Measurements from ENCODE around the gene RAB28. TPM values are rescaled to one million over a fixed set of nuclear protein-coding genes. Genes with fewer than 3 reads are reported as not detected.
"Not testable (repeated sequence)": the region's sequence is repeated elsewhere in the genome, so short reads cannot be mapped to it uniquely, and the experiment has no call there.

RAB28 gene
- total RNA-seq, 2 donors from 2014 or later = 16.7 to 17.7 TPM

DNA sequence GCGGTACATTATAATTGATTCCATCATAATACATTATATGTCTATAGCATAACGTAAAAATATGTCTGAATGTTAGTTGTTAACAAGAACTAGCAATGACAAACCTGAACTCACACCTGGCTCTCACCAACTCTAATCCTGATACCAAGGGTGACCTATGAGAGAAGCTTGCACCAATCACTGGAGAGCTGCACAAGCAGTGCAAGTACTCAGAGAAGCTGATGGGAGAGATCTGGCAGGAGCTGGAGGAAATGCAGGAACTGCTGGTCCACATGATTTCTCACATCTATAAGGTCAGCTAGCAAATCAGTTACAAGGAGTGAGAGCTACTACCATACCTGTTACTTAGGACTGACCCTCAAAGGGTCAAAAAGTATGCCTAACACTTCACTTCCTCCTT lies 74.8 kb downstream of the RAB28 start:
- Mint-ChIP-seq H3K9me3 (no peaks in the 10 kb centered on the region), H3K36me3 (no peaks in the 10 kb centered on the region), H3K27ac (no peak overlapping the region), H3K4me3 (no peak overlapping the region), H3K27me3 (no peaks in the 10 kb centered on the region), H3K4me1 (ENCODE audit: low read depth in 2 of 2) (peaks cover 15 to 27% of the 10 kb centered on the region in 2 donors)
- DNase-seq (ENCODE audit: low spot score) (no peak), ATAC-seq (no peak)

DNA sequence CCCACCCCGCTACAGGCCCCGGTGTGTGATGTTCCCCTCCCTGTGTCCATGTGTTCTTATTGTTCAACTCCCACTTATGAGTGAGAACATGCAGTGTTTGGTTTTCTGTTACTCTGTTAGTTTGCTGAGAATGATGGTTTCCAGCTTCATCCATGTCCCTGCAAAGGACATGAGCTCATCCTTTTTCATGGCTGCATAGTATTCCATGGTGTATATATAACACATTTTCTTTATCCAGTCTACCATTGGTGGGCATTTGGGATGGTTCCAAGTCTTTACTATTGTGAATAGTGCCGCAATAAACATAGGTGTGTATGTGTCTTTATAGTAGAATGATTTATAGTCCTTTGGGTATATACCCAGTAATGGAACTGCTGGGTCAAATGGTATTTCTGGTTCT lies 78.0 kb downstream of the RAB28 start:
- H3K36me3 Mint-ChIP-seq; DNase-seq (ENCODE audit: low spot score); H3K27ac Mint-ChIP-seq; ATAC-seq; H3K27me3 Mint-ChIP-seq; H3K4me3 Mint-ChIP-seq; H3K9me3 Mint-ChIP-seq; H3K4me1 Mint-ChIP-seq (ENCODE audit: low read depth in 2 of 2): not testable (repeated sequence)

DNA sequence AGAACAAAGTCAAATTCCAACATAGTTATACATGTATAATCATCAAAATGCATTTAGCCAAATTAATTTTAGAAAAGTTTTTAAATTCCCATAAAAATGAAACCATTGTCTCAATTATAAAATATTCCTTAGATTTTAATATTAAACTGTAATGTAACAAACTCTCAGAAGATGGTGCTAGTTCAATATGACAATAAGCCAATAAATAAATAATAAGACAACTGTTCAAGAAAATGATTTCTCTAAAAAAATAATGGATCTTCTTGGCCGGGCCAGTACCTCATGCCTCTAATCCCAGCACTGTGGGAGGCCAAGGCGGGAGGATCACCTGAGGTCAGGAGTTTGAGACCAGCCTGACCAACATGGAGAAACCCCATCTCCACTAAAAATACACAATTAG lies 80.3 kb downstream of the RAB28 start:
- H3K4me3 Mint-ChIP-seq = no peak overlapping the region
- DNase-seq (ENCODE audit: low spot score) (no peak), ATAC-seq (no peak)
- H3K27ac Mint-ChIP-seq = no peak overlapping the region
- H3K27me3 Mint-ChIP-seq = no peaks in the 10 kb centered on the region
- no peaks in the 10 kb centered on the region for H3K4me1 Mint-ChIP-seq (ENCODE audit: low read depth in 2 of 2)
- H3K9me3 Mint-ChIP-seq = no peaks in the 10 kb centered on the region
- no peaks in the 10 kb centered on the region for H3K36me3 Mint-ChIP-seq

DNA sequence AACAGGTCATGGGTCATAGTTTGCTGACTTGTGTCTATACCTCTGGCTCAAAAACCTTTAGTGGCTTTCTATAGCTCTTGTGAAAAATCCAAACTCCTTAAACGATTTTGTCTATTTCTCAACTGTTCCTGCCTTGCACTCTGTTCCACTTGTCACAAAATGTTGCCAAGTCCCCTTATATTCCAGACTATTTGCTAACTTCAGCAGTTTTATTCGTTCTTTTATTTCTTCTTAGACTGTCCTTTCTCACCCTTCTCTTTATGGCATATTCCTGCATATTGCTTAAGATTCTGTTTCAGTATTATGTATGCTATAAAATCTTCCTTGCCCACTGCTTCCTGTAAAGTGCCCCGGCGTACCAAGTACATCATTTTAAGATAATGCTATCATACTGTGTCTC lies 80.8 kb downstream of the RAB28 start:
- Mint-ChIP-seq H3K9me3 (no peaks in the 10 kb centered on the region), H3K4me1 (ENCODE audit: low read depth in 2 of 2) (no peaks in the 10 kb centered on the region), H3K4me3 (no peak overlapping the region), H3K27ac (no peak overlapping the region), H3K36me3 (no peaks in the 10 kb centered on the region), H3K27me3 (no peaks in the 10 kb centered on the region)
- ATAC-seq (no peak), DNase-seq (ENCODE audit: low spot score) (no peak)

DNA sequence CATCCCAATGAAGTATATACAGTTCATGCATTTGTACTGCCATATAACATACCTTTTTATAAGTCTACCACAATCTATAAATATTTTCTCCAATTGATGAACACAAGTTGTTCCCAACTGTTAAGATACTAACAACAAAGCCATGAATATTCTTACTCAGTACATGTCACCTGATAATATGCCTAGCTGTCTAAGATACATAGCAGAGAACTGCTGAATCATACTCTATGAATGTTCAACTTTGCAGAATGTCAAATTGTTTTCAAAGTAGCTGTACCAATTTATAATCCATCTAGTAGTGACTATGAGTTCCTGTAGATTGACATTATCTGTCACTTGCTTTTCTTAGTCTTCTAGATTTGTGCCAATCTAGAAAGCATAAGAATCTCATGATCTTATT lies 84.9 kb downstream of the RAB28 start:
- no peak overlapping the region for H3K27ac Mint-ChIP-seq
- H3K4me1 Mint-ChIP-seq (ENCODE audit: low read depth in 2 of 2) = peaks cover 3 to 4% of the 10 kb centered on the region in 2 donors
- DNase-seq (ENCODE audit: low spot score) = no peak
- no peaks in the 10 kb centered on the region for H3K36me3 Mint-ChIP-seq
- ATAC-seq = no peak
- H3K9me3 Mint-ChIP-seq = no peaks in the 10 kb centered on the region
- no peak overlapping the region for H3K4me3 Mint-ChIP-seq
- H3K27me3 Mint-ChIP-seq = no peaks in the 10 kb centered on the region

DNA sequence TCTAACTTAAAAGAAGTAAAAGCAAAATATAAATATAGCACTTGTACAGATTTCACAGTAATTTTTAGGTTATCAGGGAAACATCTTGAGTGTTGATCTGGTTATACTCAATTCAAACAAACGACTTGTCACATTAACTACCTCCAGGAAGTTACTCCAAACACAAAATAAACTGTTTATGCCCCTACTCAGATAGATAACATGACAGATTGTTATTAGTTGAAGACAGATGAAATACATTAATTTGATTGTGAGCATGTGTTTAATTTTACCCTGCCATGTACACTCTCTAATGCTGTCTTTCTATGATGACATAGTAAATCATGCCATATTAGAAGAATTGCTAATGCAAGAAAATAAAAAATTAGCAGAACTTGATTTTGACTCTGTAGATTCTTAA lies 88.0 kb downstream of the RAB28 start:
- Mint-ChIP-seq H3K4me3 (no peak overlapping the region), H3K9me3 (no peaks in the 10 kb centered on the region), H3K27me3 (no peaks in the 10 kb centered on the region), H3K4me1 (ENCODE audit: low read depth in 2 of 2) (peaks cover 7 to 15% of the 10 kb centered on the region in 2 donors), H3K36me3 (no peaks in the 10 kb centered on the region), H3K27ac (no peak overlapping the region)
- no peak for ATAC-seq
- DNase-seq (ENCODE audit: low spot score) = no peak

DNA sequence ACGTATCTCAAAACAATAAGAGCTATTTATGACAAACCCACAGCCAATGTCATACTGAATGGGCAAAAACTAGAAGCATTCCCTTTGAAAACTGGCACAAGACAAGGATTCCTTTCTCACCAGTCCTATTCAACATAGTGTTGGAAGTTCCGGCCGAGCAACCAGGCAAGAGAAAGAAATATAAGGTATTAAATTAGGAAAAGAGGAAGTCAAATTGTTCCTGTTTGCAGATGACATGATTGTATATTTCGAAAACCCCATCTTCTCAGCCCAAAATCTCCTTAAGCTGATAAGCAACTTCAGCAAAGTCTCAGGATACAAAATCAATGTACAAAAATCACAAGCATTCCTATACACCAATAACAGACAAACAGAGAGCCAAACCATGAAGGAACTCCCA lies 94.2 kb downstream of the RAB28 start:
- H3K4me3 Mint-ChIP-seq; H3K9me3 Mint-ChIP-seq; DNase-seq (ENCODE audit: low spot score); H3K27ac Mint-ChIP-seq; H3K27me3 Mint-ChIP-seq; ATAC-seq: not testable (repeated sequence)
- Mint-ChIP-seq H3K36me3 (peaks cover 11% of the 10 kb centered on the region), H3K4me1 (ENCODE audit: low read depth in 2 of 2) (peaks cover 29 to 40% of the 10 kb centered on the region in 2 donors)

DNA sequence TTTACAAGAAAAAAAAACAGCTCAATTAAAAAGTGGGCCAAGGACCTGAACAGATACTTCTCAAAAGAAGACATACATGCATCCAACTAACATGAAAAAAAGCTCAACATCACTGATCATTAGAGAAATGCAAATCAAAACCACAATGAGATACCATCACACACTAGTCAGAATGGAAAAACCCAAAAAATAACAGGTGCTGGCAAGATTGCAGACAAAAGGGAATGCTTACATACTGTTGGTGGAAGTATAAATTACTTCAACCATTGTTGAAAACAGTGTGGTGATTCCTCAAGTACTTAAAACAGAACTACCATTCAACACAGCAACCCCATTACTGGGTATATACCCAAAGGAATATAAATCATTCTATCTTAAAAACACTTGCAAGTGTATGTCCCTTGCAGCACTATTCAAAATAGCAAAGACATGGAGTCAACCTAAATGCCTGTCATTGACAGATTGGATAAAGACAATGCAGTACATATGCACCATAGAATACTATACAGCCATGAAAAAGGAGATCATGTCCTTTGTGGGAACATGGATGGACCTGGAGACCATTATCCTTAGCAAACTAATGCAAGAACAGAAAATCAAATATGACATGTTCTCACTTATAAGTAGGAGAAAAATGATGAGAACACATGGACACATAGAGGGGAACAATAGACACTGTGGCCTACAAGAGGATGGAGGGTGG lies 97.6 kb downstream of the RAB28 start:
- no peak for ATAC-seq
- Mint-ChIP-seq H3K36me3 (peaks cover 11% of the 10 kb centered on the region), H3K4me3 (no peak overlapping the region), H3K4me1 (ENCODE audit: low read depth in 2 of 2) (peaks cover 26 to 29% of the 10 kb centered on the region in 2 donors), H3K27ac (peak overlapping the region in 1 of 2 donors; percentile 25), H3K27me3 (no peaks in the 10 kb centered on the region), H3K9me3 (peaks cover 8% of the 10 kb centered on the region)
- no peak for DNase-seq (ENCODE audit: low spot score)

DNA sequence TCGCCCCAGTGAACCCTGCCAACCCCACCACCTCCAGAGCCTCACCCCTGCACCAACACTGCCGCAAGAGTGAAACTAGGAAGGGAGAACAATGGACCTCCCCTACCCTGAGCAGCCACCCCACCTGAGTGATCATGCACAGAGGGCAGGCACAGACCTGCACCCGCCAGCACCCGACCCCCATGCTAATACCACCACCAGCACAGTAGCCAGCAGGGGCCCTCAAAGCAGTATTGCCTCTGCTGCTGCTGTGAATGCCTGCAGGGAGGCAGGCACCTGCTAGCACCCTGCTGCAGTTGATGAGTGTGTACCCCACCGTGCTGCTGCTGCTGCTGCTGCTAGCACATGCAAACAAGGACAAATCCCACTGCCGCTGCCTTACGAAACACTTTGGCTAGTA lies 100.1 kb downstream of the RAB28 start:
- Mint-ChIP-seq H3K27me3 (no peaks in the 10 kb centered on the region), H3K4me3 (no peak overlapping the region), H3K27ac (no peak overlapping the region), H3K9me3 (peaks cover 8% of the 10 kb centered on the region), H3K4me1 (ENCODE audit: low read depth in 2 of 2) (peaks cover 21 to 29% of the 10 kb centered on the region in 2 donors), H3K36me3 (peaks cover 11% of the 10 kb centered on the region)
- ATAC-seq (peak; percentile 33 to 40), DNase-seq (ENCODE audit: low spot score) (no peak)

DNA sequence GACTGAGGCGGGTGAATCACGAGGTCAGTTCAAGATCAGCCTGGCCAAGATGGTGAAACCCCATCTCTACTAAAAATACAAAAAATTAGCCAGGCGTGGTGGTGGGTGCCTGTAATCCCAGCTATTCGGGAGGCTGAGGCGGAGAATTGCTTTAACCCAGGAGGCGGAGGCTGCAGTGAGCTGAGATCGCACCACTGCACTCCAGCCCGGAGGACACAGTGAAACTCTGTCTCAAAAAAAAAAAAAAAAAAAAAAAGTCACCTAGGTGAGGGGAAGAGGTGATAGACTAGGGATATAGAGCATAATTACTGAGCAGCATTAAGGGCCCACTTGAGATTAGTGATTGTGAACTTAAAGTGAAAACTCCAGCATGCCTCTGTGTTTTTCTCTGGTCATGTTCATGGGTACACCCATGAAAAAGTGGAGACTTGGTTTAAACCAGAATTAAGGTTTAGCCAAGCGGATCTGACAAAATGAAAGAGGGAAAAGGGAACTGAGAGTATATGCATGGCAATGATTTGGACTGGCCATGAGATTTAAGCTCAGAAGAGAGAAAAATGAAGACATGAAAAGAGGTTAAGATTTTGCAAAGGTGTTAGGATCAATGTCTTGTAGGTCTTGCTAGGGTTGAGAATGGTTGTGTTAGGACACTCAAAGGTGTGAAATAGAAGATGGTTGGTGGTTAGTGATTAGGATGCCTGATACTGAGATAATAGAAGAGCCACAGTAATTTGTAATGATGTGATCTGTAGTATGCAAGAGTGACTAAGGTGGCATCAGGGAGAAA lies 105.0 kb downstream of the RAB28 start:
- no peaks in the 10 kb centered on the region for H3K9me3 Mint-ChIP-seq
- no peak overlapping the region for H3K27ac Mint-ChIP-seq
- ATAC-seq (no peak), DNase-seq (ENCODE audit: low spot score) (no peak)
- H3K4me1 Mint-ChIP-seq (ENCODE audit: low read depth in 2 of 2) = peaks cover 0 to 2% of the 10 kb centered on the region in 2 donors
- no peaks in the 10 kb centered on the region for H3K36me3 Mint-ChIP-seq
- H3K4me3 Mint-ChIP-seq = no peak overlapping the region
- H3K27me3 Mint-ChIP-seq = no peaks in the 10 kb centered on the region

DNA sequence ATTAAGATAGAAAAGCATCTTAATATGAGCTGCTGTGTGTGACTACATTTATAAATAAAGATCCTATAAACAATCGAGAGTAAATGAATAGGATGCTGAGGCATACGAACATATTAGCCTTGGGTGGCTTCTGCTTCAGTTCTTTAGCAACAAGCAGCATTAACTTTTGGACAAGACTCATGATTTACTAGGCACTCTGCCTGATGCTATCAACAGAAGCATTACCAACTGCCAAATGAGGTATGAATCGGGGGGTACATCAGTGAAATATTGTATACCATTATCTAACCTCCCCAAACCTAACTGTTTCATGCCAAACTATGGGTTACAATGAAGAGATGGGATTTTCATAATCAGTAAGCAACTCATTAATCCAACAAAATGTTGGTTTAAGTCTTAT lies 113.1 kb downstream of the RAB28 start:
- no peak for ATAC-seq
- H3K4me3 Mint-ChIP-seq = no peak overlapping the region
- no peaks in the 10 kb centered on the region for H3K4me1 Mint-ChIP-seq (ENCODE audit: low read depth in 2 of 2)
- no peaks in the 10 kb centered on the region for H3K9me3 Mint-ChIP-seq
- no peaks in the 10 kb centered on the region for H3K27me3 Mint-ChIP-seq
- no peaks in the 10 kb centered on the region for H3K36me3 Mint-ChIP-seq
- no peak for DNase-seq (ENCODE audit: low spot score)
- no peak overlapping the region for H3K27ac Mint-ChIP-seq

DNA sequence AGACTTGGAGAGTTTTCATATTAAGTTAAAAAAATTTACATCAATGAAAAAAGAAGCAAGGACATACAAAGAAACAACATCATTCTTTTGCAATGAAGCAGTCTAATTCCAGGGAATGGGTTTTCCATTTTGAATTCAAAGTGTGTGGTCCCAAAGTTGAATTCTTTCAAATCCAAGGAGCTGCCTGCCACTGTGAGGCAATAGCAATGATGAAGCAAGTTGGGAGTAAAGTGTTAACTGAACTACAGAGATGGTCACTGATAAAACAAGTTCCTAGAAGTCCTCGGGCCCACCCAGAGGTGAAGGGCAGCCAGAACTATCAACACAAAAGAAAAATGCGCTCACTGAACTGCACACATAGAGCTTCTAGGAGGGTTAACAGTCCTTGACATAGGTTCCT lies 115.9 kb downstream of the RAB28 start:
- Mint-ChIP-seq H3K4me3 (no peak overlapping the region), H3K4me1 (ENCODE audit: low read depth in 2 of 2) (no peaks in the 10 kb centered on the region), H3K27me3 (no peaks in the 10 kb centered on the region), H3K27ac (no peak overlapping the region), H3K9me3 (no peaks in the 10 kb centered on the region), H3K36me3 (no peaks in the 10 kb centered on the region)
- ATAC-seq (no peak), DNase-seq (ENCODE audit: low spot score) (no peak)

DNA sequence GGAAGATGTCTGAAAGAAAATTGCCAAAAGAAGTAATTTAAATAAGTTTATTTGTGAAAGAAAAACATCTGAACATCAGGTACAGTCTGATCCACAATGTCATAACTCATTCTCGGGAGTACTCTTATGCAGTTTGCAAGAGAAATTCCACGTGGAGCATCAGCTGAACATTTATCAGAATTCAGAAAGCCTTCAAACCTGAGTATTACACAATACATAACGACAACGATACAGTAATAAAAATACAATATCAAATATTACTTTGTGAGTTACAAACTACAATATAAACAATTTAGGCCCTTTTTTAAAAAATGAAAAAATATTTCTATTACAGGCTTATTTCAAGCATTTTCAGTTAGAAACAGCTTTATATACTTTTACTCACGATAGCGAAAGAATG lies 116.4 kb downstream of the RAB28 start:
- H3K27me3 Mint-ChIP-seq = no peaks in the 10 kb centered on the region
- H3K36me3 Mint-ChIP-seq = no peaks in the 10 kb centered on the region
- H3K4me1 Mint-ChIP-seq (ENCODE audit: low read depth in 2 of 2) = no peaks in the 10 kb centered on the region
- H3K4me3 Mint-ChIP-seq = no peak overlapping the region
- no peaks in the 10 kb centered on the region for H3K9me3 Mint-ChIP-seq
- ATAC-seq = no peak
- no peak overlapping the region for H3K27ac Mint-ChIP-seq
- no peak for DNase-seq (ENCODE audit: low spot score)

DNA sequence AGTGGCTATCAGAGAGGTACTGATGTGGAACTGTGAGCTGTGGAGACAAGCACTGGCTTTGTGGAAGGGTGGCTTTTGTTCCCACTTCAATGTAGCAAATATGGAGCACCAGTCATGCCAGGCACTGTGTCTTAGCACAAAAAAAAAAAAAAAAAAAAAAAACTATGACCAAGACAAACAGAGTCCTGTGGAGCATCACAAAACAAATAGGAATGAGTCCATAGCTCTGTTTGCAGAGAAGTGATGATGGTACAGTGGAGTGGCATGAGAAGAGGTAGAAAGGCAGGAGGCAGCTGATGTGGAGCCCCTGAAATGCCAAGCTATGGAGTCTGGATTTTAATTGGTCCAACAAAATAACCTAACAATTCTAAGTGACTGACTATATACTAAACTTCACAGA lies 116.9 kb downstream of the RAB28 start:
- no peaks in the 10 kb centered on the region for H3K36me3 Mint-ChIP-seq
- no peaks in the 10 kb centered on the region for H3K27me3 Mint-ChIP-seq
- no peak overlapping the region for H3K4me3 Mint-ChIP-seq
- DNase-seq (ENCODE audit: low spot score) (no peak), ATAC-seq (no peak)
- H3K9me3 Mint-ChIP-seq = no peaks in the 10 kb centered on the region
- no peak overlapping the region for H3K27ac Mint-ChIP-seq
- no peaks in the 10 kb centered on the region for H3K4me1 Mint-ChIP-seq (ENCODE audit: low read depth in 2 of 2)

Measured in natural killer cell treated with Interleukin-12 subunit alpha and Interleukin-12 subunit beta and Interleukin-15 and Interleukin-18, amount 100 ng/mL, for 72 hours (primary cell).